CD4-positive, alpha-beta T cell treated with Interleukin-17A for 4 hours (primary cell): ENCODE data around the gene WDR64.
A peak's percentile ranks its signal among the peaks of the same experiment; 100 is the strongest.

Experiments
- DNase-seq: peaks from one replicate; pipeline ENCODE4 v3.0.0-alpha.2; 2020; ENCODE audit warnings: mixed read lengths

Gene WDR64

DNA sequence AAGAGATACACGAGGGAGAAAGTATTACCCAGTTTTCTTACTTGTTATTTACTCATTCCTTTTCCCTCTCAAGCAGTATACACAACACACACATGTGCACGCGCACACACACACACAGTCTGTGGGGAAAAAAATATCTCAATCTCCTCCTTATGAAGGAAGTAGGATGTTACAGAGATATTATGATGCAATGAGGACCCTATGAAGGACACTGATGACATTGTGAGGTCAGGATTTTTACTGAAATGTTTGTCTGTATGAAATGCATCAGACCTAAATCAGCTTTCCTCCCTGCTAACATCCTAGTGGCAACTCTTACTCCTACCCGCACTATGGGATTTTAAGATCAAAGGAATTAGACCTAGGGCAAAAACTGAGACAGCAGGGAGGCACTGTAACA is at the start of gene WDR64:
Gene WDR64, plus strand, starts transcription at position 270 of the 400 bp plus-strand sequence. CDS start 204 bp downstream, outside the sequence.
- no peak for DNase-seq

DNA sequence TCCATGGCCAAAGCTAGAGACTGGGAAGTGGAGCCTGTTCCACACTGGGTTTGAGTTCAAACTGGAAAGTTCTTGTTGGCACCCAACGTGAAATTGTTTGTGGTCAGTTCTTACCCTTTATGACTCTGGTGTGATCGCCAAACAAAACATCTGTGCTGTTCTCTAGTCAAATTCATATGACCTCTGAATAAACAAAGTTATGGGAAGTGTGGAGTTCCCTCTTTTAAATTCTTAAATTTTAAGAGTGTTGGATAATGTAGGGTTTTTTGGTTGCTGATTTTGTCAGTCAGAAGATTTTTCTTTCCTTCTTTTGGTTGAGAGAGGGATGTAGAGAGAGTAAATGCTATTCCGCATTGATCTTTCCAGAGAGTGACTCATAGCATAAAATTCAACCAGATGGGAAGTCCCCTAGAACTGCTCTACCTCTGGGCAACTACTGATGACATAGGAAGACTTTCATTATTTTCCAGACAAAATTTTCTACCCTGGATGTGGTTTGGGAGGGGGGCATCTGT is 48.3 kb upstream of the WDR64 start:
- DNase-seq: no peak

DNA sequence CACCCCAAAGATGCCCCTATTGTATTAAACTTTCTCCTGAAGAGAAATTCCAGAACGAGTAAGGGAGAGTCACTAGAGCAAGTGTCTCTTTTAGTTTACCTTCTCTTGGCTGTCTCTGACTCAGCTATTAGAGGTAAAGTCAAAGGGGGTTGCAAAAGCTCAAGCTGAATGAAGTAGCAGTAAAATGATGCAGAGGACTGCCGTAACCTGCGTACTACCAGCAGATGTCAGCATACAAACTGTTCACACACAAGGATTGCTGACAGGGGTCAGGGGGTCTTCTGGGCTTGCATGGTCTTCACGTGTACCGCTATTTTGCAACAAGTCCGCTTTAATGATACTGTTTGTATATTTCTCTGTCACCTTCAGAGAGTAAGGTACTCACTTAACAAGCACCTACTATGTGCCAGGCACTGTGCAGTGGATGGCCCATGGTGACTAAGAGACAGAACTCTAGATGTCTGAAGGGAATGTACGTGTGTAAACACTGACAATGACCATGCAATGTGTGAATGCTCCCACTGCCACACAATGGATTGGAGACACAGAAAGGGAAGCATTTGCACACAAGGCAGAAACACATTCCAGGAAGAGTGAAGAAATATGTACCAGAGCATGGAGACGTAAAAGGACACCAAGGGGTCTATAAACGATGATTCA is 46.8 kb upstream of the WDR64 start:
- no peak for DNase-seq

DNA sequence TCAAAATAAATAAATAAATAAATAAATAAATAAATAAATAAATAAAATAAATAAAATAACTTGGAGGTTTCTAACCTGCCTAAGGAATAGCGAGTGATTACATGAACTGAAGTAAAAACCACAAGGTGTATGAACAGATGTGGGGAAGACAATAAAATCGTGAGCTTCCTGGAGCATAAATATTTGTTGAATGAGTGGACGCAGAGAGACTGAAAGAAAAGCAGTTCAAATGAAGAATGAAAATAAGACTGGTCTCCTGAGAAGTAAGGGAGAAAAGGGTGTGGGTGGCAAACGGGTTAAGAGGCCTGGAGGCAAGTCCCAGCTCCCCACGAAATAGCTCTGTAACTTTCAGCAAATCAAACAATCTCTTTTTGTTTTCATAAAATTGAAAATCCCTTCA is 45.5 kb upstream of the WDR64 start:
- no peak for DNase-seq

DNA sequence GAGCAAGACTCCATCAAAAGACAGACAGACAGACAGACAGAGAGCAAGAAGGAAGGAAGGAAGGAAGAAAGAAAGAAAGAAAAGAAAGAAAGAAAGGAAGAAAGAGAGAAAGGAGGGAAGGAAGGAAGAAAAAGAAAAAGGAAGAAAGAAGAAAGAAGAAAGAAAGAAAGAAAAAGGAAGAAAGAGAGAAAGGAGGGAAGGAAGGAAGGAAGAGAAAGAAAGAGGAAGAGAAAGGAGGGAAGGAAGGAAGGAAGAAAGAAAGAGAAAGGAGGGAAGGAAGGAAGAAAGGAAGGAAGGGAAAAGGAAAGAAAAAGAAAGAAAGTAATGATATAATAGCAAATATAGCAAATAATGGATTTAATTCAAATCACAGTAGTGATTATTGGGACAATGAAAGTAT is 44.6 kb upstream of the WDR64 start:
- DNase-seq: no peak

DNA sequence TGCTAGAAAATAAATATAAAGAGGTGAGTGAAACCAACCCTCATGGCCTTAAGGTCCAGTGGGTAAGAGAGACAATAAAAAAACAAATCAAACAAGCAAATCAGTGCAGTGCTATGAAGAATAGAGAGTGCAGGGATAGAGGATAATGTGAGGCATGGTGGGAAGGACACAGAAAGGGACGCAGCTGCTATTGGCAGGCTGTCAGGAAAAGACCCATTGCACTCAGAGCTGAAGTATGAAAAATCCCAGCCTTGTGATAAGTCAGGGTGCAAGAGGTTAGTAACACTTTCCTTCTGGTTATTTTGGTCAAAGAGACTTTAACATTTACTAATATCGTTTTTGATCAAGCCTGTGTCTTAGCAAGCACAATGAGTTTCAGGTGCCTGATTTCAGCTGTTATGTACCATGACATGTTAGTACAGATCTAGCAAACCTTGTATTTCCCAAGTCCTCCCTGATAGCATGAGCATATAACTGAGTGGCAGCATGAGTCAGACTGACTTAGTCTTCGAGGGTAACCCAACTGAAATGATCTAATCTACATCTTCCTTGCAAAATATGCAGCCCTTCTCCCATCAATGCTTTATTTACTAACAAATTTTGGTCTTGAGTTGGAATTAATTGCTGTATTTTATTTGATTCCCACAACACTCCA is 43.6 kb upstream of the WDR64 start:
- no peak for DNase-seq

DNA sequence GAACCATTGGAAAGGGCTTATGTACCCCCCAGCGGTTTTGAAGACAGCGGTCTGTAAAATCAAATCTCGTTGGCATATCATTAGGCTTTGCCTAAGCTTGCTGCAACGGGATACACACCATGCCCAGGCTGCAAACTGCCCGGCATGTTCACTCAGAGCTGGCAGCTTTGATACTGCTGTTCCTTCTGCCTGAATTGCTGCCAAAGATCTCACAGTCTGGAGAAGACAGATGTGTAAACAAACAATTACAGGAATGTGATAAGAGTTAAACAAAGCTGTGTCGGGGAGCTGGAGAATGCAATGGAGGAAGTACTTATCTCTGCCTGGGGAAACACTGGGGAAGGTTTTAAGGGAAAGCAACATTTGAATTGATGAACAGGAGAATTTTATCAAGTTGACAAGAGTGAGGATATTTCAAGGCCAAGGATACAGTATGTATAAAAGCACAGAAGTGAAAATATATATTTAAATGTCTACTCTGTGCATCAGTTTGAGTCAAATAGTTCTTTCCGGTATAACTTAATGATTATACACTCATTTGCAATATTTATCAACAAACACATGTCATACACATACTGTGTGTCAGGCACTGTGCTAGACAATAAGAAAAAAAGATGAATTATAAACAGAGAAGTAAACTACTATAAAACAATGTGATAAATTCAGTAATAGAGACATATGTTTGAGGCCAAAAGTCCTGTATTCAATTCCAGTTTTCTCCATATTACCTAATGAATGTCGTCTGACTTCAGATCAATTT is 41.8 kb upstream of the WDR64 start:
- no peak for DNase-seq

DNA sequence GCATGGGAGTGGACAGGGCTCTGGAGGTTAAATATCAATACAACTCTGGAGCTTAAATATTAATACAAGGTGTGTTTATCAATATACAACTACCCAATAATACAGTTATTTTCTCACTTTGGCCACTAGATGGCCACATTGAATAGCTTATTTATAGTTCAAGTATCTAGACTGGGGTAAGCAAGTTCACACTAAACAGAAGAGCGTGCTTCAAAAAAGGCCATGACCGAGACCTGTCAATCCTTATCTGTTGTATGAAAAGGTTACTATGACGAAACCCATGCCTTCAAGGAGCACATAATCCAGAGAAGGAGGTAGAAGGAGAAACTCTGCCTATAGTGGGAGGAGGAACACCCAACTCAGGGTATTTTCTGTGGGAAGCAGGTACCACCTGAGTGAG is 41.0 kb upstream of the WDR64 start:
- peak; percentile 21 for DNase-seq

DNA sequence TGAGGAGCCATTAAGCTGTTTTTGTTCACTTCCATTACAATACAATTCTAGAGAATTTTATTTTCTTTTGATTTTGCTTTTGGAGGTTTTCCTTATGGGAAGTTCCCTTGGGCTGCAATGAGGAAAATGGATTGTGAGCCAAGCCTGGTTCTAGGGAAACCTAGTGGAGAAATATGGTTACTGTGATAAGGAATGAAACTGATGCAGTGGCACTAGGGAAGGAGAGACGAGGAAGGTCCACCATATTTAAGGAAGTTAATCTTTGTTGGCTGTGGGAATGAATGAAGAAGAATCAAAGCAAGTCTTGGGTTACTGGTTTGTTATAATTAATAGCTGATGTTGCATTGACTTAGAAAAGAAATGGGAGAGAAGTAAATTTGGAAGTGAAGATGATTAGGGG is 40.3 kb upstream of the WDR64 start:
- no peak for DNase-seq

DNA sequence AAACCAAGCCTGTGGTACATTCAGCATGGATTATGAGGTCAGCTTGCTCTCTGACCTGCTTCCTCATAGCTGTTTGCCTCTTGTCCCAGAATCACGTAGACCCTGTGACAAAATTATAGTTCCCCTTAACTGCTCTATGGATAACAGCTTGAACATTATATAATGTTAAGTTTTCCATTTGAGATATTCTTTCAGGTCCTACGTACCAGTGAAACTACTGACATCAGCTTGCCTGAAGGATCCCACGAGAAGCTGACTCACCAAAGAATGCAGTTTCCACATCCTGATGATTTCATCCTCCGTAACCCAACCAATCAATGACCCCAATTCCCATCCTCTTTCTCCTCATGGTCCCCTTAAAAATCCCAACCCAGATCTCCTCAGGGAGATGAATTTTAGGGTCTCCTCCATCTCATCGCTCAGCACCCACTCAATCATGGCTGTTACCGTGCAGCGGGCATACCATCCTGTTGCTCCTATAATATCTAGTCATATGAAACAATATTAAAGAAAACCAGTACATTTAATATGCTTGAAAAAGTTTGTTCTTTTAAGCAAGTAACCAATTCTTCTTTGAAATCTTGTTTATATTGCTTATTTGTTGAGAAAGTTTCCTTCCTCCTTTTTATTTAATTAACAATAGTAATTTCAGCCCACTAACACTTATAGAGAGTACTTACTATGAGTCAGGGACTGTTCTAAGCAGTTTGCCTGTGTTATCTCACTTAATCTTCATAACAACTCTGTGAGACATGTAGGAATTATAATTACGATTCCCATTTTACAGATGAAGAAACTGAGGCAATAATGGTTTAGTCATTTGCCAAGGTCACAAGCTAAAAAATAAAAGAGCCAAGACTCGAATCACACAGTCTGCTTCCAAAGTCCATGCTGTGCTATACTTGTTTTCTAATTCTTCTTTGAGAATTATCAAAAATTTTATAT is 39.3 kb upstream of the WDR64 start:
- DNase-seq: no peak

DNA sequence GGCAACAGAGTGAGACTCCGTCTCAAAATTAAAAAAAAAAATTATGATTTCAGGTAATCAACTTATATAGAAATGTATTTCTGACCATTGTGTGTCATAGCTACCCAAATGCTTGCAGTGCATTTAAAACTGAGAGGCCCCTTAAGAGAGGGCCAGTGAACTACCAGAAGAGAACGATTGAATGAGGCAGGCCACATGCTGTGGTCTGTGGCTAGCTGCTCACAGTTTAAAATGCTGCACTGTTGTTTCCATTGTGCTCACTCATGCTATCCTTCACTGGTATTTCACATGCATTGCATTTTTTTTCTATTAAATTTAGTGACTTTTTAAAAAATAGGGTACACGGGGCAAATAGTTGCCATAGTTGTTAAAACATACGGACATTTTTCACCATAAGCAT is 37.9 kb upstream of the WDR64 start:
- no peak for DNase-seq

DNA sequence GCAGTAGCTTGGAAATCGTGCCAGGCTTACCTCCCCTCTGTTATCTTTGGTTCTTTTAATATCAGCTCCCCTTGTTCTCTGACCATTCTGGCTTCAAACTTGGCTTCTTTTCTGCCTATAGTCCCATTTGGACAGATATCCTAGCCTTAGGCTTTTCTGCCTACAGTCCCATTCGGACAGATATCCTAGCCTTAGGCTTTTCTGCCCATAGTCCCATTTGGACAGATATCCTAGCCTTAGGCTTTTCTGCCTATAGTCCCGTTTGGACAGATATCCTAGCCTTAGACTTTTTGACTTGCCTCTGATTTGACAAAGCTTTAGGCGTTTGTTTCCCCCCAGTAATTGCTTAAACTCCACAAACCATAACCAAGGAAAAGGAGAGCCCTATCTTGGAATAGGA is 37.5 kb upstream of the WDR64 start:
- no peak for DNase-seq

DNA sequence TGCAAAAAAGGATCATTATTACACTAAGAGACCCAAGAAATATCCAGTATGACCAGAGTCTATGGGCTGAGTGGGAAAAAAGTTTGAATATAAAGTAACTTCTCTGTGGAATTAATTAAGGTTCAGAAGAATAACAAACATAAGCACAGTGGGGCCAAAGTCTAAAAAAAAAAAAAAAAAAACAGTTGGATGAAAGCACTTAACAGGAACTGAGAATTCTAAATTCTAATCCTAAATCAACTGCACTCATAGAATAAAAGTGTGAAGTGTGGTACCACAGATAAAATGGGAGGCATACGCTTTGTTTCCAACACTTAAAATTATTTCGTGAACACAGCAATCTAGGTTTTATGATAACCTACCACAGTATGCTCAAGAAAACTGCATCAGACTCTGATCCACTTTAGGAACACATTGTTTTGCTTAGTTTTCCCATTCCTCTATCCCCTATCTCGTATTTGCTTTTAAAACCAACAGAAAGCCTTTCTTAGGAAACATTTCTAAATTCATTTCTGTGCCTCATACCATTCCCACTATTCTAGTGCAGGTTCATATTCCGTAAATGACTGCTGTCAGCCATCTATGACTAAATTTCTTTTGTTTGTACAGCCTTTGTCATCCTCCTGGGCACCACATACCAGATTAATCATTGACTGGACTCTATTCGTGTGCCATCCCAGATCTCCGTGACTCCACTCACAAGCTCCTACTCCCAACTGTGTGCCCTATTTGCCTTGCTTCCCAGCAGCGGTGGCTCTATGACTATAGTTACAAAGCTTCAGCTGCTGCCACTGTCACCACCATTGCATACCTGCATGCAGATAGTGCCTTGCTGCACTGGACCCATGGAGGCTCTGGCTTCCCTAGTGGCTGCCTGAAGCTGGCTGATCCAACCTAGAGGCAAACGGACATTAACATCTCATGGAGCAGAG is 36.8 kb upstream of the WDR64 start:
- DNase-seq: no peak

DNA sequence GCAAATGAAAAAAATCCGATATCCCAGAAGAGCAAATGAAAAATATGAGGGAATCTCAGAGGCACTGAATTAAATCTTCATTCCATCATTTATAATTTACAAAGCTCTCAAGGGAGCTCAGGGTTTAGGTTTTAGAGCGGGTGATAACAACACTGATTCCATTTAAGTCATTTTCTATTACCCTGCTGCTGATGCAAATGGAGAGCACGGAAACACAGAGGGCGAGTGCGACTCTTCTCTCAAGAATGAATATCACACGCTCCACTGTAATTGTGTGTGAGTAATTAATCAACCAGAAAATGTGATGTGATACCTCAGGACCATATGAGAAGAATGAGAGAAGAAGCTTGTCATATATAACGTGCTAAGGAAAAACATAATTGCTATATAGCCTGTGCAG is 34.7 kb upstream of the WDR64 start:
- DNase-seq: no peak

DNA sequence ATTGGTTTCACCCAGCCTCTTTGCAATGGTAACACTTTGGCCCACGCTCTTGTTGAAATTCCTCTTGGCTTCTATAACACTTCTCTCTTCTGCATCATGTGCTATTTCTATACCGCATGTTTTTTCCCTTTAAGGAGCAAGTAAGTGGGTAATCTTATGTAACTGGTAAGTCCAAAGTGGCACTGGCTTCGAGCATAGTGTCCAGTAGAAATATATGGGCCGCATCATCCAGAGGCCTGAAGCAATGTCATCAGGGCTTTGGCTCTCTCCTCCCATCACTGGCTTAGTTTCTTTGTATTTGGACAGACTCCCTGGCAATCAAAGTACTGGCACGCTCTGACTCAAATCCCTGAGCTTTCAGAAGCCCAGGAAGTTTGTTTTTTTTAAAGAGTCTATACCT is 29.4 kb upstream of the WDR64 start:
- DNase-seq: no peak

DNA sequence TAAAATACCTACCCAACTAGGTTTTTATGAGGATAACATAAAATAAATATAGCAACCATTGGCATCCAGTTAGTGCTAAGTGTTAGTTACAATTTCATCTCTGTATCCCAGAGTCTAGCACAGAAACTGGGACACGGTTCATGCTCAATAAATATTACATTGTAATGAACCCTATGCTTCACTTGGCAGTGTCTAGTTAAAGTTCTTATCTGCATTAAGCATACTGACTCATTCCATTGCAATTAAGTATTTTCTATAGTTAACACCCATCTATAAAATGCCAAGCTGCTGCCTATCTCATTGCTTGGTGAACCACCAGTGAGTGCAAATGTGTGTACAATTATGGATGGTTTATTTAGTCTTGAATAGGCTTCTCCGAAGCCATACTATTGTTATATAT is 27.1 kb upstream of the WDR64 start:
- DNase-seq: no peak

DNA sequence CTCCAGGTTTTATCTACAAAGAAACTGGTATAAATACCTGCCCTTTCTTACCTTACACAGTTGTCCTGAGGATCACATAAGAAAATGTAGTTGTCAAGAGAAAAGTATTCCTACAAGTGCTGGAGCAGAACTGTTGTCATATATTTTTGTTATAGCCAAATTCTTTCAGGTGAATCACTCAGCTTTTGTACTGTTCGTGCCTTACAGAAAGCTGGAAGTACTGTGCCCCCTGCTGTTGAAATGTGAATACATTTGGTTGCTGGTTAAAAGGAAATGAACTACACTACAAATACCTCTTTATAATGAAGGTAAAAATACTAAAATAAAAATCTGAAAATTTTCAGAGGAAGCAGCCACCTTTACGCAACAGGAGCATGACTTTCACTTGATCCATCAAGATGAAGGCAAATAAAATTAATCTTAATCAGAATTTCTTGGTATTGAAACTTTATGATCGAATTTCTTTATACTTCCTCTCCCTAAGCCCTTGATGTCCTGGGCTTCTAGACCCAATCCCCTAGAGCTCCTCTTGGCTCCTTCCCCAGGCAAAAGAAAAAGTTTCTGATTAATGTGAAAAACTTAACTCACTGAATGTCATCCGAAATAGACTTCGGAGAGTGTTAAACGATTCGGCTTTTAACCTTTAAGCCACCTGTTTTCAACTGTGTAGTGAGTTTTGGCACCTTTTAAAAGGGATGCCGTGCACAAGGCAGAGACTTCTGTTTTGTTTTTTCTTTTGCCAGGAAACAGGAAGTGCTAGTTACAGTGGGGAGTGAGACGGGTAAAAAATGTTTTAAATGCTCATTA is 24.4 kb upstream of the WDR64 start:
- DNase-seq: peak; percentile 64

DNA sequence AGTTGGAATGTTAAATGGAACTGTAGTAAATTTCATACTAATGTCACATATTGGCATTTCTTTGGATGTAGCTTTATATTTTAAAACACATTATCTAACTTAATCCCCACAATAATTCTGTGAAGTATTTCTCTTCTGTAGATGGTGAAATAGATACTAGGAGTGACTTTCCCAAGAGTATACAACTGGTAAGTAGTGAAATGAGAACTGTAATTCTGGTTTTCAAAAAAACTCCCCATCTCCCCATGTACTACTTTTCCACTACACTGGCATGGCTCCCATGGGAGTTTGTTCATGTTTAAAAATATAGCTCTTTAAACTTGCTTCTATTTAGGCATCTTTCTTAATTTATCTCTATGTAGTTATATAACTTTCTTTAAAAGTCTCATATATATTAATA is 22.1 kb upstream of the WDR64 start:
- DNase-seq: no peak

DNA sequence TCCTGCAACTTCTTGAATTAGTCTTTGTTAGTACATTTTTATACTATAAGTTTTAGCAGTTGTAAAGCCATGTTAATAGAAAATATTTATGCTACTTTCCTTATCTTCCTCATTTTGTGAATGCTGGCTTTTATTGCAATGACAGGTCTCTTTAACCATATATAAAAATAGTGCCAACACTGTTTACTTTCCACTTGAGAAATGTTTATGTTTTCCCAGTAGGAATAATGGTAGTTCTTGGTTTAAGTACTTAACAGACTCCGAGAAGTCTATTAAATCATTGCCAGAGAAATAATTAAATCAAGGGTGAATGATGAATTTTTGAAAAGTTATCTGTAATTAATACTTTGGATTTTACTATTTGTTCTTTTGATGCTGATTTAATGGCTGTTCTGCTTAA is 21.6 kb upstream of the WDR64 start:
- DNase-seq: no peak

DNA sequence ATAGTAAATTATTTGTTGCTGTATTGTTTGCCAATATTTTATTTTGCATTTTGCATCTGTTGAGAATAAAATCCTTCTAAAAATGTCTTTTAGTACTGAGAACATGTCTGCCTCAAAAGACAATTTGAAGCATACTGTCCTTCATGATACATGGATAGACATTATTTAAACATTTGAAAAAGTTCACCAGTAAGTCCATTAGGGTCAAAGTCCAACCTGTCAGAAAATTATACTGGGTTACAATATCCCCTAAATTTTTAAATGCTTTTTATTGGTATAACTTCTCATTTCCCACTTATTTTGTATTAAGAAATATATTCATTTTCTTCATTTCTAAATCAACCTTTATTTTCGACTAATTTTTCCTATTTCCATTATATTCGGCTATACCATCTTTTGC is 21.2 kb upstream of the WDR64 start:
- no peak for DNase-seq

DNA sequence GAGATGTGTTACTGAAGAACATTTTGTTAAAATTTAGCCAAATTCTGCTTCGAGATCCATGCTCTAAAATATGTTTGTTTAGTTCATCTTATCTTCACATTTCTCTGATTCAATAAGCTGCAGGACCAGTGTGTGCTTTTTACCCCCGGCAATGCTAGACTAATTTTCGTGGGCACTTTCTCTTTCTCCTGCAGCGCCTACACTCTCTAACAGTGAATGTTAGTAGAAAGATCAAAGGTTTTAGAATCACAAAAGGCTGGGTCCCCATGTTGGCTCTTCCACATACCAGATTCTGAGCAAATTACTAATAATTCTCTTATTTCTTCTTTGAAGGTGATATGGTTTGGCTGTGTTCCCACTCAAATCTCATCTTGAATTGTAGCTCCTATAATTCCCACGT is 20.4 kb upstream of the WDR64 start:
- DNase-seq: no peak
